MCF 10A (cell line): ENCODE measurements around the gene SVIL. TPM values are rescaled to one million over a fixed set of nuclear protein-coding genes. Genes with fewer than 3 reads are reported as not detected.

Experiments used
- BruUV-seq: library from RNA; stranded (reverse); fragments of 400-500 nt; replicated peaks from 2 replicates; lab custom pipeline; 2021; lab: Mats Ljungman, UMichigan
- CTCF ChIA-PET: fragments of 300-600 bp; sonication (Branson Sonifier 250); formaldehyde crosslinking; extraction: SDS; loops from one replicate; lab custom pipeline; 2021; ENCODE audit warnings: antibody characterized with exemption, inconsistent platforms; lab: Yijun Ruan, JAX
- POLR2A ChIA-PET: fragments of 300-600, 350-650 bp; sonication (Branson Sonifier 250); formaldehyde crosslinking; extraction: SDS; loops from one replicate; lab custom pipeline; 2020; ENCODE audit warnings: antibody characterized with exemption, inconsistent platforms; lab: Yijun Ruan, JAX
- DNase-seq: peaks from one replicate; pipeline ENCODE4 v3.0.0-alpha.2; 2018; ENCODE audit not compliant: unreplicated experiment
- H3K27ac Mint-ChIP-seq: one replicate; pipeline ENCODE4 v1.8.0; 2022; ENCODE audit warnings: mild to moderate bottlenecking, low read depth, mixed read lengths; ENCODE audit not compliant: unreplicated experiment
- H3K27me3 Mint-ChIP-seq: one replicate; pipeline ENCODE4 v1.8.0; 2022; ENCODE audit warnings: mixed read lengths; ENCODE audit not compliant: insufficient read depth, unreplicated experiment
- H3K36me3 Mint-ChIP-seq: one replicate; pipeline ENCODE4 v1.8.0; 2022; ENCODE audit warnings: mild to moderate bottlenecking, moderate library complexity, mixed read lengths; ENCODE audit not compliant: insufficient read depth, unreplicated experiment
- H3K4me1 Mint-ChIP-seq: one replicate; pipeline ENCODE4 v1.8.0; 2022; ENCODE audit warnings: mixed read lengths; ENCODE audit not compliant: insufficient read depth, unreplicated experiment
- H3K4me3 Mint-ChIP-seq: one replicate; pipeline ENCODE4 v1.8.0; 2022; ENCODE audit warnings: mild to moderate bottlenecking, moderate library complexity, mixed read lengths; ENCODE audit not compliant: unreplicated experiment
- H3K9me3 Mint-ChIP-seq: one replicate; pipeline ENCODE4 v1.8.0; 2022; ENCODE audit warnings: mixed read lengths; ENCODE audit not compliant: unreplicated experiment
- CTCF ChIP-seq: fragments of 200-600 bp; IDR thresholded peaks from one replicate; pipeline ENCODE4 v1.8.0; 2022; ENCODE audit warnings: antibody characterized with exemption, mild to moderate bottlenecking; ENCODE audit not compliant: unreplicated experiment
- intact Hi-C: fragments of 100-400 bp; cut with micrococcal nuclease; formaldehyde crosslinking; loops from 2 replicates; pipeline ENCODE4 v1.14.1; 2022
- total RNA-seq: library from RNA; stranded (reverse); gene quantifications from 2 replicates; pipeline ENCODE4 v1.2.3, GENCODE V29; 2022

Gene SVIL
- total RNA-seq, 1 experiment from 2014 or later = 43.3 TPM

GRCh38 chr10:29623797-29624196 lies 11.0 kb downstream of the SVIL start:
- Mint-ChIP-seq H3K4me3 (no peak overlapping the region), H3K36me3 (peaks cover 6% of the 10 kb centered on the region), H3K4me1 (peaks cover 34% of the 10 kb centered on the region), H3K27ac (peak overlapping the region; percentile 18), H3K27me3 (no peaks in the 10 kb centered on the region), H3K9me3 (no peaks in the 10 kb centered on the region)
- ChIA-PET CTCF (interaction anchor here (0.5 to 0.6 kb wide), 2 partner anchors 14 to 110 kb away, joined by 3 read pairs; no protein-coding TSS in a partner anchor), POLR2A (interaction anchor here (0.8 to 3.9 kb wide), 5 partner anchors 11 to 90 kb away, joined by 3 to 24 read pairs (median 3); partner anchors contain the start of gene SVIL)
- intact Hi-C loops = no loop called here
- no peak for TF ChIP-seq CTCF
- BruUV-seq = no TSS peak
- DNase-seq = peak; percentile 91

- H3K4me1 Mint-ChIP-seq = peaks cover 33% of the 10 kb centered on the region
- no peak overlapping the region for H3K4me3 Mint-ChIP-seq
- H3K27ac Mint-ChIP-seq = no peak overlapping the region
Observed at GRCh38 chr10:29622382-29622922, 12.3 kb downstream of the SVIL start.

GRCh38 chr10:29621161-29621560 lies 13.6 kb downstream of the SVIL start:
- Mint-ChIP-seq H3K36me3 (peaks cover 6% of the 10 kb centered on the region), H3K4me3 (peak overlapping the region; percentile 38), H3K27ac (peak overlapping the region; percentile 74), H3K4me1 (peaks cover 31% of the 10 kb centered on the region), H3K9me3 (no peaks in the 10 kb centered on the region), H3K27me3 (no peaks in the 10 kb centered on the region)
- DNase-seq = peak; percentile 91
- CTCF ChIA-PET = interaction anchor here (0.6 to 0.7 kb wide), 2 partner anchors 103 to 115 kb away, joined by 3 to 4 read pairs; no protein-coding TSS in a partner anchor
- POLR2A ChIA-PET = interaction anchor here (0.8 to 0.9 kb wide), 2 partner anchors 26 to 93 kb away, joined by 3 to 4 read pairs; no protein-coding TSS in a partner anchor
- BruUV-seq = no TSS peak
- intact Hi-C loops = no loop called here
- no peak for TF ChIP-seq CTCF

More at GRCh38 chr10:29622382-29622922, 12.3 kb downstream of the SVIL start:
- no peak for DNase-seq
- no peaks in the 10 kb centered on the region for H3K9me3 Mint-ChIP-seq
- peaks cover 6% of the 10 kb centered on the region for H3K36me3 Mint-ChIP-seq
- ChIA-PET POLR2A (interaction anchor here (0.6 kb wide), 1 partner anchor 16 kb away, joined by 3 read pairs; no protein-coding TSS in a partner anchor), CTCF (no interaction called here)
- BruUV-seq = no TSS peak
- intact Hi-C loops = no loop called here
- H3K27me3 Mint-ChIP-seq = no peaks in the 10 kb centered on the region
- no peak for TF ChIP-seq CTCF

- Mint-ChIP-seq H3K27ac (peak overlapping the region; percentile 66), H3K36me3 (peaks cover 6% of the 10 kb centered on the region), H3K27me3 (no peaks in the 10 kb centered on the region), H3K9me3 (no peaks in the 10 kb centered on the region), H3K4me3 (no peak overlapping the region), H3K4me1 (peaks cover 31% of the 10 kb centered on the region)
- TF ChIP-seq CTCF = no peak
- POLR2A ChIA-PET = interaction anchor here (0.7 to 2.3 kb wide), 2 partner anchors 11 to 15 kb away, joined by 3 to 7 read pairs; partner anchors contain the start of gene SVIL
- intact Hi-C loops = no loop called here
- no peak for DNase-seq
- CTCF ChIA-PET = no interaction called here
- no TSS peak for BruUV-seq
Observed at GRCh38 chr10:29620112-29620690, 14.6 kb downstream of the SVIL start.
